Measurements from ENCODE around the gene GALNT18. TPM values are rescaled to one million over a fixed set of nuclear protein-coding genes. Genes with fewer than 3 reads are reported as not detected.
A peak's percentile ranks its signal among the peaks of the same experiment; 100 is the strongest.

GALNT18 gene
- polyA plus RNA-seq, 6 donors from 2014 or later = not detected

GRCh38 chr11:11483627-11484026 is 138.2 kb downstream of the GALNT18 start:
- no peaks in the 10 kb centered on the region for H3K36me3 Mint-ChIP-seq
- DNase-seq (no peak), ATAC-seq (ENCODE audit: low read depth in 2 of 2) (no peak)
- peaks cover 0 to 2% (median 0%) of the 10 kb centered on the region in 7 donors for H3K9me3 Mint-ChIP-seq
- H3K4me3 Mint-ChIP-seq = no peak overlapping the region
- H3K27ac Mint-ChIP-seq = no peak overlapping the region
- peaks cover 0 to 19% (median 9%) of the 10 kb centered on the region in 3 donors for H3K27me3 Mint-ChIP-seq
- H3K4me1 Mint-ChIP-seq = no peaks in the 10 kb centered on the region

GRCh38 chr11:11482730-11483129 is 139.1 kb downstream of the GALNT18 start:
- H3K9me3 Mint-ChIP-seq = no peaks in the 10 kb centered on the region
- H3K27me3 Mint-ChIP-seq = peaks cover 0 to 19% (median 10%) of the 10 kb centered on the region in 3 donors
- no peaks in the 10 kb centered on the region for H3K4me1 Mint-ChIP-seq
- H3K4me3 Mint-ChIP-seq = no peak overlapping the region
- ATAC-seq (ENCODE audit: low read depth in 2 of 2) (no peak), DNase-seq (no peak)
- H3K36me3 Mint-ChIP-seq = no peaks in the 10 kb centered on the region
- H3K27ac Mint-ChIP-seq = no peak overlapping the region

DNA sequence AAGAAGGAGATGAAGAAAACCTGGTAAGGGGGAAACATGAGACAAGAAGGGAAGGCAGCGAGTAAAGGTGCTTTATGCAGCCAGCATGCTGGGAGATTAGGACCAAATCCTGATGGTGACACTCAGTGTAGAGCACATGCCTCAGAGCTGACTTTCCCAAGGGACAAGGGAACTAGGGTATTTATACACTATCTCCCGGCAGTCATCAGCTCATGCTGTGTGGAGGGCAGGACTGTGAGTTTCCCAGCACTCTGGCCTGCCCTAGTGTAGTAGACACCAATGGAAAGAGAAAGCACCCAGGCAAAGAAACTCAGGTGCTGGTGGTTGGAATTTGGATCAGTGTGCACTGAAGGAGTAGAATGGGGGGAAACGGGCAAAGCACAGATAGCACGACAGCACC is 140.4 kb downstream of the GALNT18 start:
- ATAC-seq (ENCODE audit: low read depth in 2 of 2) = no peak
- Mint-ChIP-seq H3K4me3 (no peak overlapping the region), H3K36me3 (no peaks in the 10 kb centered on the region), H3K27me3 (peaks cover 0 to 19% (median 14%) of the 10 kb centered on the region in 3 donors), H3K27ac (no peak overlapping the region), H3K9me3 (no peaks in the 10 kb centered on the region), H3K4me1 (no peaks in the 10 kb centered on the region)
- no peak for DNase-seq

DNA sequence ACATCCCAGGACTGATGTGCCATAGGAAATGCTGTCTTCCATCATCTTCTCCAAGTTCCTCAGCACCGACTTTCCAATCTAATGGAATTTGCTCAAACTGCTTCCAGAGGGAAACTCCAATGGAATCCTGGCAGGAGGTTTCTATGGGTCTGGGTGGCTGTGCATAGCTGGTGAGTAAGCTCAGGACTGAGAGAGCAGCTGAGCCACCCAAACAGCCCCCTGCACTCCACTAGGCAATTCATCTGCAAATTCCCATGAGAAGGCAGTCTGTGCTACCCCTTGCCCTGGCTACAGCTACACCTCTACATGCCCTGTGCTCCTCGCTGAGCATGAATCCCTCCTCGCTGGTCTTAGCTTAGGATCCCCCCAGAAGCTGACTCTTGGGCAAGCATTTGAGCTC is 140.8 kb downstream of the GALNT18 start:
- H3K9me3 Mint-ChIP-seq = no peaks in the 10 kb centered on the region

GRCh38 chr11:11478687-11479086 is 143.1 kb downstream of the GALNT18 start:
- Mint-ChIP-seq H3K4me1 (no peaks in the 10 kb centered on the region), H3K27me3 (peaks cover 6 to 18% (median 12%) of the 10 kb centered on the region in 3 donors), H3K27ac (no peak overlapping the region), H3K4me3 (no peak overlapping the region), H3K36me3 (no peaks in the 10 kb centered on the region), H3K9me3 (no peaks in the 10 kb centered on the region)
- DNase-seq = no peak
- no peak for ATAC-seq (ENCODE audit: low read depth in 2 of 2)

More for the DNA sequence above, 140.8 kb downstream of the GALNT18 start:
- DNase-seq = no peak
- H3K36me3 Mint-ChIP-seq = no peaks in the 10 kb centered on the region
- no peak overlapping the region for H3K4me3 Mint-ChIP-seq
- ATAC-seq (ENCODE audit: low read depth in 2 of 2) = no peak
- no peak overlapping the region for H3K27ac Mint-ChIP-seq
- peaks cover 0 to 19% (median 14%) of the 10 kb centered on the region in 3 donors for H3K27me3 Mint-ChIP-seq
- no peaks in the 10 kb centered on the region for H3K4me1 Mint-ChIP-seq

DNA sequence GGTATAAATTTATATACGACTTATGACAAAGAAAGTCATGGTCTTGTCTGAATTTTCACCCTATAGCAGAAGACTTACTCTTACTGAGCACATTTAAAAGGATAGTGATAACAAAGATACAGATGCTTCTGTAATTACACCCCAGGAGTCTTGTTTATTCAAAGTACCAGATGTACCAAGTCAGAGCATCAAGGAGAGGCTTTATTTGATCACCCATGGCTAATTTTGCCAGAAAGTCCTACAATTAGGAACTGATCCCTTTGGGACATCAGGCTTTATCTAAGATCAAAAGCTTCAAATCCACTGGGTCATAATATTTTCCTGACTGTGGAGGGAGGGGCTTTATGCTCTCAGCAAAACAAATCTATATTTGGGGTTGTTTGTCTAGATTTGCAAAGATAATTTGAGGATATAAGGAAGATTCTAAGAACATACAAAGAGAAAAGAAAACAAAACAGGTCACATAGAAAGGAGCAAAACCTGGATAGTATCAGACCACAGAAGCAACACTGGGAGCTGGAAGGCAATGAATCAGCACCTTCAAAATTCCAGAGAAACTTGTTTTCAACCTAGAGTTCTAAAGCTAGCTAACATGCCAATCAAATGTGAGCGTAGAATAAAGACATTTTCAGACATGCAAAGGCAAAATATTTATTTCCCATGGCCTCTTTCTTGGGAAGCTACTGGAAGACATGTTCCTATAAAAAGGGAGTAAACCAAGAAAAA is 143.9 kb downstream of the GALNT18 start:
- Mint-ChIP-seq H3K36me3 (no peaks in the 10 kb centered on the region), H3K27ac (no peak overlapping the region), H3K4me3 (no peak overlapping the region), H3K27me3 (peaks cover 6 to 9% (median 9%) of the 10 kb centered on the region in 3 donors), H3K4me1 (no peaks in the 10 kb centered on the region), H3K9me3 (no peaks in the 10 kb centered on the region)
- DNase-seq (no peak), ATAC-seq (ENCODE audit: low read depth in 2 of 2) (no peak)

- Mint-ChIP-seq H3K36me3 (no peaks in the 10 kb centered on the region), H3K4me1 (no peaks in the 10 kb centered on the region), H3K27ac (no peak overlapping the region), H3K4me3 (no peak overlapping the region), H3K27me3 (peaks cover 6 to 14% (median 8%) of the 10 kb centered on the region in 3 donors), H3K9me3 (no peaks in the 10 kb centered on the region)
- ATAC-seq (ENCODE audit: low read depth in 2 of 2) = no peak
- DNase-seq = no peak
Measured at GRCh38 chr11:11476971-11477645, 144.7 kb downstream of the GALNT18 start.

DNA sequence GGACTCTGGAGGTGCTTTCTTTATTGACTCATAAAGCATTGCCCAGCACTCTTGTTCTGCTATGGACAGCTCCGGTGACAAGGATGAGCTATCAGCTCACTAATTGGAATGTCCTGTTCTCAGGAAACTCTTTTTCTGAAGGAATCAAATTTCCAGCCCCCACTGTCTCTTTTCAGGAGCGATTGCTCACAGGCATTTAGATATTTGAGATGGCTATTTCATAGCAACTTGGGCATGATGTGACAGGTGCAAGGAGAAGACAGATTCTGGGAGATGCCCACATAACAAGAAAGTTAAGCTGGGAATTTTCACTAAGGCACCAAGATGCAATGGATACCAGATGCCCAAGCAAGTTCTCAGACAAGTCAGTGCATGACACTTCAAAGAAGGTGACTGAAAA is 145.3 kb downstream of the GALNT18 start:
- DNase-seq = no peak
- H3K9me3 Mint-ChIP-seq = no peaks in the 10 kb centered on the region
- H3K27me3 Mint-ChIP-seq = peaks cover 6 to 14% (median 8%) of the 10 kb centered on the region in 3 donors
- H3K4me3 Mint-ChIP-seq = no peak overlapping the region
- no peaks in the 10 kb centered on the region for H3K36me3 Mint-ChIP-seq
- no peak overlapping the region for H3K27ac Mint-ChIP-seq
- no peaks in the 10 kb centered on the region for H3K4me1 Mint-ChIP-seq
- ATAC-seq (ENCODE audit: low read depth in 2 of 2) = no peak

DNA sequence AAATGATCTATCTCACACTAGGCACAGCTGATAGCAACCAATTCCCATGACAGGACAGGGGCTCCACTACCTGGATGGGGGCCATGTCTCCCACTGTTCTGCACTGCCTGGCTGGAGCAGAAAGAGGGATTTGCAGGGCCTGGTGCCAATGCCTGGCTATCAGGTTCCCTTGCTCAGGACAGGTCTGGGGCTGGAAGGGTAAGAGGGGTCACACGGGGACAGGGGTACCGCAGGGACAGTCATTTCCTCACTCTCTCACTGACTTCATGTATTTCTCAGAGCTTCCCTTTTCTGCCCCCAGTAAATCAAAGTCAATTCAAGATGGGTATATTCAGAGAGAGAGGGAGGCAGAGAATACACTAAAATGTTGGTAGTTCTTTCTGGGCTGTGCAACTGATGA is 149.7 kb downstream of the GALNT18 start:
- Mint-ChIP-seq H3K4me3 (no peak overlapping the region), H3K9me3 (no peaks in the 10 kb centered on the region), H3K36me3 (no peaks in the 10 kb centered on the region), H3K4me1 (no peaks in the 10 kb centered on the region), H3K27me3 (peaks cover 0 to 17% (median 6%) of the 10 kb centered on the region in 3 donors), H3K27ac (no peak overlapping the region)
- DNase-seq (no peak), ATAC-seq (ENCODE audit: low read depth in 2 of 2) (no peak)

- no peak overlapping the region for H3K4me3 Mint-ChIP-seq
- DNase-seq = no peak
- no peaks in the 10 kb centered on the region for H3K36me3 Mint-ChIP-seq
- peaks cover 0 to 17% (median 6%) of the 10 kb centered on the region in 3 donors for H3K27me3 Mint-ChIP-seq
- no peaks in the 10 kb centered on the region for H3K4me1 Mint-ChIP-seq
- no peaks in the 10 kb centered on the region for H3K9me3 Mint-ChIP-seq
- ATAC-seq (ENCODE audit: low read depth in 2 of 2) = no peak
- no peak overlapping the region for H3K27ac Mint-ChIP-seq
Measured at GRCh38 chr11:11471201-11471600, 150.6 kb downstream of the GALNT18 start.

- peaks cover 0 to 12% (median 1%) of the 10 kb centered on the region in 3 donors for H3K27me3 Mint-ChIP-seq
- H3K27ac Mint-ChIP-seq = no peak overlapping the region
- ATAC-seq (ENCODE audit: low read depth in 2 of 2) (no peak), DNase-seq (no peak)
- no peaks in the 10 kb centered on the region for H3K4me1 Mint-ChIP-seq
- no peaks in the 10 kb centered on the region for H3K36me3 Mint-ChIP-seq
- H3K4me3 Mint-ChIP-seq = no peak overlapping the region
- H3K9me3 Mint-ChIP-seq = no peaks in the 10 kb centered on the region
Measured at GRCh38 chr11:11468954-11469353, 152.9 kb downstream of the GALNT18 start.

- Mint-ChIP-seq H3K9me3 (no peaks in the 10 kb centered on the region), H3K36me3 (no peaks in the 10 kb centered on the region), H3K4me1 (no peaks in the 10 kb centered on the region), H3K27ac (no peak overlapping the region), H3K27me3 (peaks cover 0 to 9% (median 0%) of the 10 kb centered on the region in 3 donors), H3K4me3 (no peak overlapping the region)
- no peak for DNase-seq
- no peak for ATAC-seq (ENCODE audit: low read depth in 2 of 2)
Measured at GRCh38 chr11:11467312-11467711, 154.5 kb downstream of the GALNT18 start.

- ATAC-seq (ENCODE audit: low read depth in 2 of 2) (no peak), DNase-seq (no peak)
- Mint-ChIP-seq H3K4me1 (no peaks in the 10 kb centered on the region), H3K27ac (peak overlapping the region in 1 of 6 donors; percentile 22), H3K27me3 (peaks cover 4 to 10% (median 9%) of the 10 kb centered on the region in 3 donors), H3K9me3 (peaks cover 0 to 2% (median 0%) of the 10 kb centered on the region in 7 donors), H3K4me3 (no peak overlapping the region), H3K36me3 (no peaks in the 10 kb centered on the region)
Measured at GRCh38 chr11:11464555-11464954, 157.2 kb downstream of the GALNT18 start.

DNA sequence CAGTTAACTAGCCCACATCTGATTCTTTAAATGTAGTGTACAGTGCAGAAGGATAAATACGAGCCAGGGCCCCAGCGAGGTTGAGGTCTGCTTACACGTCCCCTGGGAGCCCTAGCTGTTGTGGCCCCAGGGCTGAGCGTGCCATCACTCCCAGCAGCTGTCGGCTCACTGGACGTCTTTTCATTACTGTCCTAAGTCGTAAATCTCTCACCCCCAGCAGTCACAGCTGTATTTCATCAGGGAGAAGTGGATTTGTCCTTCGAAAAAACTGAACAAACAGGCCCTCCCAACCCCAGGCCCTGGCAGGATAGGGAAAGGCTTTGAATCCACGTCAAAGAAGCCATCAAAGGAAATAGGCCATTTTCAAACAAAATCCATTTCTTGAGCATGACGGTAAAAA is 158.4 kb downstream of the GALNT18 start:
- Mint-ChIP-seq H3K4me1 (no peaks in the 10 kb centered on the region), H3K36me3 (no peaks in the 10 kb centered on the region), H3K27me3 (peaks cover 6 to 17% (median 9%) of the 10 kb centered on the region in 3 donors), H3K4me3 (no peak overlapping the region), H3K9me3 (peaks cover 0 to 2% (median 0%) of the 10 kb centered on the region in 7 donors), H3K27ac (no peak overlapping the region)
- DNase-seq = no peak
- ATAC-seq (ENCODE audit: low read depth in 2 of 2) = no peak

Measured in naive B cell (primary cell).